Peyer's patch (tissue), 4 donors: ENCODE data around the gene CNIH1. TPM values are rescaled to one million over a fixed set of nuclear protein-coding genes. Genes with fewer than 3 reads are reported as not detected.

ENCODE experiments used
- DNase-seq, 3 donors: peaks; one replicate each; pipeline ENCODE4 v3.0.0-alpha.2; 2017 to 2019
- H3K27ac ChIP-seq, 4 donors: fragments of 200-600 bp; sonication (generic); one replicate each; pipeline ENCODE4 v1.5.1; 2016 to 2019
- H3K27me3 ChIP-seq, 2 donors: fragments of 200-600 bp; sonication (generic); one replicate each; pipeline ENCODE4 v1.5.1; 2019
- H3K36me3 ChIP-seq, 3 donors: fragments of 200-600 bp; sonication (generic); one replicate each; pipeline ENCODE4 v1.5.1; 2016 to 2019
- H3K4me1 ChIP-seq, 4 donors: fragments of 200-600 bp; sonication (generic); one replicate each; pipeline ENCODE4 v1.5.1; 2016 to 2019
- H3K4me3 ChIP-seq, 4 donors: fragments of 200-600 bp; sonication (generic); 1 replicate in 3 of 4; 2 replicates in 1 of 4; pipeline ENCODE4 v1.5.1; 2016 to 2019; ENCODE audit warnings: mild to moderate bottlenecking in 1 of 4
- H3K9me3 ChIP-seq, 4 donors: fragments of 200-600 bp; sonication (generic); one replicate each; pipeline ENCODE4 v1.5.1; 2016 to 2019; ENCODE audit warnings: mild to moderate bottlenecking in 1 of 4
- POLR2A ChIP-seq, 2 donors: fragments of 450-650 bp; IDR thresholded peaks; one replicate each; pipeline ENCODE4 v1.5.1; 2017; ENCODE audit warnings: antibody characterized with exemption in 2 of 2, mild to moderate bottlenecking in 2 of 2, moderate library complexity in 2 of 2
- total RNA-seq, 4 donors: library from RNA; depleted of rRNA; stranded (reverse); fragments of >200 nt; gene quantifications; one replicate each; pipeline ENCODE4 v1.1.0, GENCODE V29; 2016
- TF ChIP-seq, protein P1 (sequence below), 6 experiments: fragments of 450-650 bp in 4 of 6; fragments of 200-600 bp in 2 of 6; sonication (generic) in 1 of 6; IDR thresholded peaks; one replicate each; pipeline ENCODE4 v1.5.1; 2017 to 2019; ENCODE audit warnings: antibody characterized with exemption in 6 of 6, mild to moderate bottlenecking in 3 of 6, moderate library complexity in 1 of 6

CNIH1 gene
- total RNA-seq, 4 donors from 2014 or later, result 61.1 to 130 (median 121) TPM

- no peaks in the 10 kb centered on the region for H3K9me3 ChIP-seq
- H3K4me3 ChIP-seq, result no peak overlapping the region
- H3K27ac ChIP-seq, result no peak overlapping the region
- no peak for TF ChIP-seq POLR2A (IDR thresholded peaks at IDR 0.05)
- TF ChIP-seq, protein P1, sequence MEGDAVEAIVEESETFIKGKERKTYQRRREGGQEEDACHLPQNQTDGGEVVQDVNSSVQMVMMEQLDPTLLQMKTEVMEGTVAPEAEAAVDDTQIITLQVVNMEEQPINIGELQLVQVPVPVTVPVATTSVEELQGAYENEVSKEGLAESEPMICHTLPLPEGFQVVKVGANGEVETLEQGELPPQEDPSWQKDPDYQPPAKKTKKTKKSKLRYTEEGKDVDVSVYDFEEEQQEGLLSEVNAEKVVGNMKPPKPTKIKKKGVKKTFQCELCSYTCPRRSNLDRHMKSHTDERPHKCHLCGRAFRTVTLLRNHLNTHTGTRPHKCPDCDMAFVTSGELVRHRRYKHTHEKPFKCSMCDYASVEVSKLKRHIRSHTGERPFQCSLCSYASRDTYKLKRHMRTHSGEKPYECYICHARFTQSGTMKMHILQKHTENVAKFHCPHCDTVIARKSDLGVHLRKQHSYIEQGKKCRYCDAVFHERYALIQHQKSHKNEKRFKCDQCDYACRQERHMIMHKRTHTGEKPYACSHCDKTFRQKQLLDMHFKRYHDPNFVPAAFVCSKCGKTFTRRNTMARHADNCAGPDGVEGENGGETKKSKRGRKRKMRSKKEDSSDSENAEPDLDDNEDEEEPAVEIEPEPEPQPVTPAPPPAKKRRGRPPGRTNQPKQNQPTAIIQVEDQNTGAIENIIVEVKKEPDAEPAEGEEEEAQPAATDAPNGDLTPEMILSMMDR (IDR thresholded peaks at IDR 0.05), result no peak
- H3K27me3 ChIP-seq, result no peaks in the 10 kb centered on the region
- H3K36me3 ChIP-seq, result peaks cover 0 to 42% (median 0%) of the 10 kb centered on the region in 3 donors
- no peak for DNase-seq
- H3K4me1 ChIP-seq, result peaks cover 0 to 16% (median 0%) of the 10 kb centered on the region in 4 donors
Measured at GRCh38 chr14:54481695-54482094, 40.5 kb upstream of the CNIH1 start.

- no peak for DNase-seq
- no peaks in the 10 kb centered on the region for H3K27me3 ChIP-seq
- TF ChIP-seq POLR2A (IDR thresholded peaks at IDR 0.05), result no peak
- TF ChIP-seq, protein P1 (IDR thresholded peaks at IDR 0.05), result no peak
- peaks cover 0 to 12% (median 0%) of the 10 kb centered on the region in 4 donors for H3K4me1 ChIP-seq
- H3K36me3 ChIP-seq, result peaks cover 0 to 42% (median 0%) of the 10 kb centered on the region in 3 donors
- no peak overlapping the region for H3K4me3 ChIP-seq
- no peaks in the 10 kb centered on the region for H3K9me3 ChIP-seq
- no peak overlapping the region for H3K27ac ChIP-seq
Measured at GRCh38 chr14:54480830-54481562, 39.8 kb upstream of the CNIH1 start.

GRCh38 chr14:54478636-54479215, 37.6 kb upstream of the CNIH1 start:
- no peak overlapping the region for H3K27ac ChIP-seq
- TF ChIP-seq POLR2A (IDR thresholded peaks at IDR 0.05), result no peak
- TF ChIP-seq, protein P1 (IDR thresholded peaks at IDR 0.05), result no peak
- peaks cover 0 to 42% (median 0%) of the 10 kb centered on the region in 3 donors for H3K36me3 ChIP-seq
- no peak for DNase-seq
- H3K4me3 ChIP-seq, result no peak overlapping the region
- H3K4me1 ChIP-seq, result peaks cover 0 to 4% (median 0%) of the 10 kb centered on the region in 4 donors
- H3K9me3 ChIP-seq, result no peaks in the 10 kb centered on the region
- no peaks in the 10 kb centered on the region for H3K27me3 ChIP-seq

GRCh38 chr14:54475911-54476310, 34.7 kb upstream of the CNIH1 start:
- H3K36me3 ChIP-seq, result peaks cover 0 to 29% (median 0%) of the 10 kb centered on the region in 3 donors
- no peaks in the 10 kb centered on the region for H3K4me1 ChIP-seq
- H3K9me3 ChIP-seq, result no peaks in the 10 kb centered on the region
- no peak overlapping the region for H3K4me3 ChIP-seq
- DNase-seq, result no peak
- TF ChIP-seq, protein P1 (IDR thresholded peaks at IDR 0.05), result no peak
- TF ChIP-seq POLR2A (IDR thresholded peaks at IDR 0.05), result no peak
- H3K27ac ChIP-seq, result no peak overlapping the region
- no peaks in the 10 kb centered on the region for H3K27me3 ChIP-seq

GRCh38 chr14:54475187-54475899, 34.2 kb upstream of the CNIH1 start:
- Histone ChIP-seq H3K36me3 (peaks cover 0 to 23% (median 0%) of the 10 kb centered on the region in 3 donors), H3K9me3 (no peaks in the 10 kb centered on the region), H3K27me3 (no peaks in the 10 kb centered on the region), H3K4me3 (no peak overlapping the region), H3K27ac (no peak overlapping the region), H3K4me1 (no peaks in the 10 kb centered on the region)
- DNase-seq, result no peak
- no peak for TF ChIP-seq POLR2A (IDR thresholded peaks at IDR 0.05)
- TF ChIP-seq, protein P1 (IDR thresholded peaks at IDR 0.05), result no peak
